ENCODE results near the gene MPPED1.

The MPPED1 gene

GRCh38 chr22:43529934-43530333 is 118.1 kb downstream of the MPPED1 start:
- no peak for DNase-seq

GRCh38 chr22:43530349-43531201 is 118.8 kb downstream of the MPPED1 start:
- no peak for DNase-seq

GRCh38 chr22:43531651-43532050 is 119.8 kb downstream of the MPPED1 start:
- no peak for DNase-seq

- DNase-seq: no peak
Measured at GRCh38 chr22:43532301-43533155, 120.7 kb downstream of the MPPED1 start.

GRCh38 chr22:43533156-43533530 is 121.3 kb downstream of the MPPED1 start:
- DNase-seq: no peak

GRCh38 chr22:43533656-43534428 is 122.0 kb downstream of the MPPED1 start:
- DNase-seq: no peak

- DNase-seq: no peak
Measured at GRCh38 chr22:43534916-43535315, 123.1 kb downstream of the MPPED1 start.

- DNase-seq: no peak
Measured at GRCh38 chr22:43535336-43535735, 123.5 kb downstream of the MPPED1 start.

- DNase-seq: no peak
Measured at GRCh38 chr22:43535741-43536140, 123.9 kb downstream of the MPPED1 start.

- DNase-seq: no peak
Measured at GRCh38 chr22:43537019-43537585, 125.3 kb downstream of the MPPED1 start.

GRCh38 chr22:43539572-43540528 is 128.0 kb downstream of the MPPED1 start:
- DNase-seq: no peak

- no peak for DNase-seq
Measured at GRCh38 chr22:43540529-43540923, 128.7 kb downstream of the MPPED1 start.

- DNase-seq: no peak
Measured at GRCh38 chr22:43541022-43541421, 129.2 kb downstream of the MPPED1 start.

GRCh38 chr22:43541462-43542407 is 129.9 kb downstream of the MPPED1 start:
- DNase-seq: no peak

GRCh38 chr22:43542681-43543521 is 131.1 kb downstream of the MPPED1 start:
- DNase-seq: no peak

GRCh38 chr22:43543522-43544288 is 131.9 kb downstream of the MPPED1 start:
- no peak for DNase-seq

GRCh38 chr22:43544289-43544673 is 132.5 kb downstream of the MPPED1 start:
- no peak for DNase-seq

GRCh38 chr22:43546186-43546585 is 134.4 kb downstream of the MPPED1 start:
- no peak for DNase-seq

All from stimulated activated CD4-positive, alpha-beta T cell treated with anti-CD3 and anti-CD28 coated beads, Interleukin-15, amount 100 ng/mL, for 24 hours (primary cell).